ENCODE measurements around the gene VWA2.

The VWA2 gene

DNA sequence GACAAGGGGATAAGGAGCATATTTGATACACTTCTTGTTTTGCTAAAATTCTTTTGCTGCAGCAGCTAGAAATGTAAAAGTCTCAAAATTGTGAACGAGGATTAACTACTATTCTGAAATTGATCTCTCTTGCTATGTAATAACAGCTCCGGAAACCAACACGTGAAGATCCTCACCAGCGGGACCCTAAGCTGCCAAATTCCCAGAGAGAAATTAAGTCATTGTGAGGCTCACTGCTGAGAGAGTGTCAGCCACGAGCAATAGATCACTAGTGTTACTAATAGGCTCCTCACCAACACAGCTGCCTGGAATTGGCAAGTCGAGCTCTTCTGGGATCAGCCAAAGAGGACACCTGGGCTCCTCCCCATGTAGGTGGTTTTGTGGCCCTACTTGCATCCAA, 5.6 kb upstream of the VWA2 start:
- no peak overlapping the region for H2AFZ ChIP-seq (ENCODE audit: low read length)
- H3F3A ChIP-seq (ENCODE audit: insufficient read depth, low read length): no peaks in the 10 kb centered on the region
- no peak overlapping the region for H3K4me3 ChIP-seq (ENCODE audit: low read length)
- no peaks in the 10 kb centered on the region for H3K9me2 ChIP-seq (replicated peaks; ENCODE audit: insufficient read depth, low read length)
- no peaks in the 10 kb centered on the region for H3K36me3 ChIP-seq (replicated peaks; ENCODE audit: insufficient read depth, low read length)
- H3K4me2 ChIP-seq (ENCODE audit: low read depth, low read length): no peak overlapping the region
- DNase-seq: no peak
- no peaks in the 10 kb centered on the region for H3K79me2 ChIP-seq (ENCODE audit: low read length)
- no peak for TF ChIP-seq EZH2phosphoT487 (IDR thresholded peaks at IDR 0.05; ENCODE audit: low read length)
- TF ChIP-seq, protein P1, sequence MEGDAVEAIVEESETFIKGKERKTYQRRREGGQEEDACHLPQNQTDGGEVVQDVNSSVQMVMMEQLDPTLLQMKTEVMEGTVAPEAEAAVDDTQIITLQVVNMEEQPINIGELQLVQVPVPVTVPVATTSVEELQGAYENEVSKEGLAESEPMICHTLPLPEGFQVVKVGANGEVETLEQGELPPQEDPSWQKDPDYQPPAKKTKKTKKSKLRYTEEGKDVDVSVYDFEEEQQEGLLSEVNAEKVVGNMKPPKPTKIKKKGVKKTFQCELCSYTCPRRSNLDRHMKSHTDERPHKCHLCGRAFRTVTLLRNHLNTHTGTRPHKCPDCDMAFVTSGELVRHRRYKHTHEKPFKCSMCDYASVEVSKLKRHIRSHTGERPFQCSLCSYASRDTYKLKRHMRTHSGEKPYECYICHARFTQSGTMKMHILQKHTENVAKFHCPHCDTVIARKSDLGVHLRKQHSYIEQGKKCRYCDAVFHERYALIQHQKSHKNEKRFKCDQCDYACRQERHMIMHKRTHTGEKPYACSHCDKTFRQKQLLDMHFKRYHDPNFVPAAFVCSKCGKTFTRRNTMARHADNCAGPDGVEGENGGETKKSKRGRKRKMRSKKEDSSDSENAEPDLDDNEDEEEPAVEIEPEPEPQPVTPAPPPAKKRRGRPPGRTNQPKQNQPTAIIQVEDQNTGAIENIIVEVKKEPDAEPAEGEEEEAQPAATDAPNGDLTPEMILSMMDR (IDR thresholded peaks at IDR 0.05; ENCODE audit: low read length): no peak
- no peak for TF ChIP-seq EZH2 (optimal IDR thresholded peaks at IDR 0.05; ENCODE audit: low read depth, low read length)
- no peaks in the 10 kb centered on the region for H4K20me1 ChIP-seq (ENCODE audit: insufficient read depth, low read length)
- H3K4me1 ChIP-seq (ENCODE audit: low read length): no peaks in the 10 kb centered on the region
- H3K27ac ChIP-seq (ENCODE audit: low read length): no peak overlapping the region
- H3K27me3 ChIP-seq (replicated peaks; ENCODE audit: insufficient read depth, low read length): peaks cover 6% of the 10 kb centered on the region; the same call in 1 of the 2 replicates
- H3K9me3 ChIP-seq (replicated peaks; ENCODE audit: insufficient read depth, low read length): no peaks in the 10 kb centered on the region
- H3K9ac ChIP-seq (ENCODE audit: low read length): no peak overlapping the region

DNA sequence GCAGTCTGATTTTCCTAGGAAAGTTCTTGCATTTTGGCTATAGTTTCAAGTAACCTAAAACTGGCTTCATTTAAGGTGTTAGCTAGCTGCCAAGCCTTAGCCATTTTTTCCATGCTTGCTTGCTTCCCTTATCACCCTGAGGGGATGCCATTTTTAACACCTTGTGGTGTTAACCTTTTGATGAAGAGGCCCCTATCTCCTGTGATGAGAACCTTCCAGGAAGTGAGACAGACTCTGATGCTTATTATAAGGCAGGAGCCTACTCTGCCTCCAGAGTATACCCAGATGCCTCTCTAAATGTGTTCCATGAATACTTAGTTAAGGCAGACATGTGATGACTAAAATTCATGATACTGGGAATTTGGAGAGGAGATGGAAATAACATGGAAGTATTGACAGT, 4.9 kb upstream of the VWA2 start:
- Histone ChIP-seq H3K36me3 (replicated peaks; ENCODE audit: insufficient read depth, low read length) (no peaks in the 10 kb centered on the region), H4K20me1 (ENCODE audit: insufficient read depth, low read length) (no peaks in the 10 kb centered on the region), H3K4me1 (ENCODE audit: low read length) (no peaks in the 10 kb centered on the region), H3F3A (ENCODE audit: insufficient read depth, low read length) (no peaks in the 10 kb centered on the region), H3K27me3 (replicated peaks; ENCODE audit: insufficient read depth, low read length) (peaks cover 11% of the 10 kb centered on the region; the same call in 1 of the 2 replicates), H3K27ac (ENCODE audit: low read length) (no peak overlapping the region), H3K4me2 (ENCODE audit: low read depth, low read length) (no peak overlapping the region), H3K79me2 (ENCODE audit: low read length) (no peaks in the 10 kb centered on the region), H3K9me3 (replicated peaks; ENCODE audit: insufficient read depth, low read length) (no peaks in the 10 kb centered on the region), H3K9me2 (replicated peaks; ENCODE audit: insufficient read depth, low read length) (no peaks in the 10 kb centered on the region), H3K9ac (ENCODE audit: low read length) (no peak overlapping the region), H3K4me3 (ENCODE audit: low read length) (no peak overlapping the region), H2AFZ (ENCODE audit: low read length) (no peak overlapping the region)
- no peak for DNase-seq
- TF ChIP-seq, protein P1 (IDR thresholded peaks at IDR 0.05; ENCODE audit: low read length): no peak
- TF ChIP-seq EZH2 (optimal IDR thresholded peaks at IDR 0.05; ENCODE audit: low read depth, low read length) (no peak), EZH2phosphoT487 (IDR thresholded peaks at IDR 0.05; ENCODE audit: low read length) (no peak)

DNA sequence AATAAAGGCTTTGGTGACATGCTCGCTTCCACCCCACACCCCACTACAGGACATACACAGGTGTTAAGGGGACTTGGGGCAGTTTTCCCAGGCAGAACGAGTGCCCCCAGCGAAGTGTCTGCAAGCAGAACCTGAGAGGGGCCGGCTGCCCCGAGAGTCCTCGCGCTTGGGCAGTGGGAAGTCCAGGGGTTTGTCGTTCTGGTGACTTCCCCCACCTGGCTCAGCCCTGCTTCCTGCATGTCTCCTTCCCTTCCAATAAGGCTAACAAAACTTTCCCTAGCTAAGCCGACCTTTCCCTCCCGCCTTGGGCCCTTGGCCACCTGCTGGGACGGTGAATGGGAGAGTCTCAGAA, 916 bp downstream of the VWA2 start:
- H3K27me3 ChIP-seq (replicated peaks; ENCODE audit: insufficient read depth, low read length): peaks cover 11% of the 10 kb centered on the region; the same call in 1 of the 2 replicates
- TF ChIP-seq, protein P1 (IDR thresholded peaks at IDR 0.05; ENCODE audit: low read length): no peak
- TF ChIP-seq EZH2 (optimal IDR thresholded peaks at IDR 0.05; ENCODE audit: low read depth, low read length): no peak
- TF ChIP-seq EZH2phosphoT487 (IDR thresholded peaks at IDR 0.05; ENCODE audit: low read length): no peak
- no peak overlapping the region for H3K27ac ChIP-seq (ENCODE audit: low read length)
- H3K4me3 ChIP-seq (ENCODE audit: low read length): no peak overlapping the region
- no peaks in the 10 kb centered on the region for H3K79me2 ChIP-seq (ENCODE audit: low read length)
- no peak overlapping the region for H2AFZ ChIP-seq (ENCODE audit: low read length)
- H3K9me2 ChIP-seq (replicated peaks; ENCODE audit: insufficient read depth, low read length): no peaks in the 10 kb centered on the region
- no peaks in the 10 kb centered on the region for H4K20me1 ChIP-seq (ENCODE audit: insufficient read depth, low read length)
- H3K36me3 ChIP-seq (replicated peaks; ENCODE audit: insufficient read depth, low read length): no peaks in the 10 kb centered on the region
- H3K4me1 ChIP-seq (ENCODE audit: low read length): no peaks in the 10 kb centered on the region
- DNase-seq: no peak
- H3K4me2 ChIP-seq (ENCODE audit: low read depth, low read length): peak overlapping the region; percentile 92; the same call in 1 of the 2 replicates
- H3K9ac ChIP-seq (ENCODE audit: low read length): no peak overlapping the region
- no peaks in the 10 kb centered on the region for H3F3A ChIP-seq (ENCODE audit: insufficient read depth, low read length)
- H3K9me3 ChIP-seq (replicated peaks; ENCODE audit: insufficient read depth, low read length): no peaks in the 10 kb centered on the region

Data from MM.1S (cell line).